Ishikawa (cell line): Measurements from ENCODE around the gene KCNIP4.

Source experiments
- CEBPB ChIP-seq: IDR thresholded peaks from 2 replicates; pipeline ENCODE4 v1.6.1; 2012
- CREB1 ChIP-seq: IDR thresholded peaks from 2 replicates; pipeline ENCODE4 v1.6.1; 2012; ENCODE audit warnings: low read depth
- EGR1 ChIP-seq: IDR thresholded peaks from 2 replicates; pipeline ENCODE4 v1.6.1; 2012
- EP300 ChIP-seq: IDR thresholded peaks from 2 replicates; pipeline ENCODE4 v1.6.1; 2012; ENCODE audit warnings: borderline replicate concordance
- FOXM1 ChIP-seq: IDR thresholded peaks from 2 replicates; pipeline ENCODE4 v1.6.1; 2012; ENCODE audit warnings: low read depth, borderline replicate concordance
- NFIC ChIP-seq: IDR thresholded peaks from 2 replicates; pipeline ENCODE4 v1.6.1; 2012
- RAD21 ChIP-seq: IDR thresholded peaks from 2 replicates; pipeline ENCODE4 v1.6.1; 2012; ENCODE audit warnings: low read depth
- TAF1 ChIP-seq: IDR thresholded peaks from 2 replicates; pipeline ENCODE4 v1.6.1; 2012; ENCODE audit warnings: low read depth, mild to moderate bottlenecking
- TCF12 ChIP-seq: IDR thresholded peaks from 2 replicates; pipeline ENCODE4 v1.6.1; 2012; ENCODE audit warnings: low read depth
- TEAD4 ChIP-seq: IDR thresholded peaks from 2 replicates; pipeline ENCODE4 v1.6.1; 2012
- YY1 ChIP-seq: IDR thresholded peaks from 2 replicates; pipeline ENCODE4 v1.6.1; 2012; ENCODE audit warnings: low read depth
- ZBTB7A ChIP-seq: IDR thresholded peaks from 2 replicates; pipeline ENCODE4 v1.6.1; 2012; ENCODE audit warnings: low read depth
- TF ChIP-seq, protein P1 (sequence below): IDR thresholded peaks from 2 replicates; pipeline ENCODE4 v1.6.1; 2012; ENCODE audit warnings: low read depth, mild to moderate bottlenecking
- TF ChIP-seq, protein P2 (sequence below): IDR thresholded peaks from 2 replicates; pipeline ENCODE4 v1.6.1; 2012
- TF ChIP-seq, protein P3 (sequence below): IDR thresholded peaks from 2 replicates; pipeline ENCODE4 v1.6.1; 2012

Gene KCNIP4

DNA sequence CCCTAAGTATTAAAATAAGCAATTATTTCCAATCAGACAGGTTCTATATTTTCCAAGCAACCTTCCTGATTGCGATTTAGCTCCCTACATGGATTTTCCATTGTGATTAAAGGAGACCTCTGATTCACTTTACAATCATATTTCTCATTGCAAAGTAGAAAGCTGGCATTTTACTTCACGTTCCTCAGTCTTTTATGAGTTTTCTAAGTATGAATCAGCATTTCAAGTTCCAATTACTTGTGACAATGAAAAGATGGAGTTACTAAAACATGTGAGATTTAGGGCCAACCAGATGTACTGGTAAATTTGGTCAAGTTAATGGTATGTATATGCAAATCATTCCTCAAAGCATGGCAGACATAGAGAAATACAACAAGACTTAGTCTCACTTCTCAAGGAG lies 206.2 kb downstream of the KCNIP4 start:
- TF ChIP-seq TCF12 (no peak), TAF1 (no peak), FOXM1 (no peak)

DNA sequence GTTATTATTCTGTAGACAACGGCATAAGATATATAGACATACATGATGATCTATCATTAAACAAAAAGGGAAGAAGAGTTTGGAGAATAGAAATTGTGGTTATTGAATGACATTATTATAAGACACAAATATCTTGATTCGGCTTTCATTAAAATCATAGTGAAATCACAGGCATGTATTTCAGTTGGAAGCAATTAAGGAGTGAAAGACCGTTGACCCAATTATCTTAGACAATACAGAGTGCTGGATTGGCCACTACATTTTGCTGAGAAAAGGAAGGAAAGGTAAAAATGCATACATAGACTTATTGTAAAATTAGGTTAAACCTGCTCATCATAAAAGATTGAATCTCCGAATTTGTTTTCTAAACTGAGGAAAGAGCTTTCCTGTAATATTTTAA lies 209.8 kb downstream of the KCNIP4 start:
- no peak for TF ChIP-seq ZBTB7A
- no peak for TF ChIP-seq EP300
- no peak for TF ChIP-seq TCF12
- TF ChIP-seq NFIC: no peak
- TF ChIP-seq EGR1: no peak
- no peak for TF ChIP-seq TAF1
- TF ChIP-seq TEAD4: no peak
- TF ChIP-seq CREB1: no peak
- TF ChIP-seq, protein P1, sequence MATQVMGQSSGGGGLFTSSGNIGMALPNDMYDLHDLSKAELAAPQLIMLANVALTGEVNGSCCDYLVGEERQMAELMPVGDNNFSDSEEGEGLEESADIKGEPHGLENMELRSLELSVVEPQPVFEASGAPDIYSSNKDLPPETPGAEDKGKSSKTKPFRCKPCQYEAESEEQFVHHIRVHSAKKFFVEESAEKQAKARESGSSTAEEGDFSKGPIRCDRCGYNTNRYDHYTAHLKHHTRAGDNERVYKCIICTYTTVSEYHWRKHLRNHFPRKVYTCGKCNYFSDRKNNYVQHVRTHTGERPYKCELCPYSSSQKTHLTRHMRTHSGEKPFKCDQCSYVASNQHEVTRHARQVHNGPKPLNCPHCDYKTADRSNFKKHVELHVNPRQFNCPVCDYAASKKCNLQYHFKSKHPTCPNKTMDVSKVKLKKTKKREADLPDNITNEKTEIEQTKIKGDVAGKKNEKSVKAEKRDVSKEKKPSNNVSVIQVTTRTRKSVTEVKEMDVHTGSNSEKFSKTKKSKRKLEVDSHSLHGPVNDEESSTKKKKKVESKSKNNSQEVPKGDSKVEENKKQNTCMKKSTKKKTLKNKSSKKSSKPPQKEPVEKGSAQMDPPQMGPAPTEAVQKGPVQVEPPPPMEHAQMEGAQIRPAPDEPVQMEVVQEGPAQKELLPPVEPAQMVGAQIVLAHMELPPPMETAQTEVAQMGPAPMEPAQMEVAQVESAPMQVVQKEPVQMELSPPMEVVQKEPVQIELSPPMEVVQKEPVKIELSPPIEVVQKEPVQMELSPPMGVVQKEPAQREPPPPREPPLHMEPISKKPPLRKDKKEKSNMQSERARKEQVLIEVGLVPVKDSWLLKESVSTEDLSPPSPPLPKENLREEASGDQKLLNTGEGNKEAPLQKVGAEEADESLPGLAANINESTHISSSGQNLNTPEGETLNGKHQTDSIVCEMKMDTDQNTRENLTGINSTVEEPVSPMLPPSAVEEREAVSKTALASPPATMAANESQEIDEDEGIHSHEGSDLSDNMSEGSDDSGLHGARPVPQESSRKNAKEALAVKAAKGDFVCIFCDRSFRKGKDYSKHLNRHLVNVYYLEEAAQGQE: no peak
- no peak for TF ChIP-seq CEBPB
- no peak for TF ChIP-seq YY1
- TF ChIP-seq, protein P2, sequence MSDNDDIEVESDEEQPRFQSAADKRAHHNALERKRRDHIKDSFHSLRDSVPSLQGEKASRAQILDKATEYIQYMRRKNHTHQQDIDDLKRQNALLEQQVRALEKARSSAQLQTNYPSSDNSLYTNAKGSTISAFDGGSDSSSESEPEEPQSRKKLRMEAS: no peak
- TF ChIP-seq RAD21: no peak
- TF ChIP-seq, protein P3, sequence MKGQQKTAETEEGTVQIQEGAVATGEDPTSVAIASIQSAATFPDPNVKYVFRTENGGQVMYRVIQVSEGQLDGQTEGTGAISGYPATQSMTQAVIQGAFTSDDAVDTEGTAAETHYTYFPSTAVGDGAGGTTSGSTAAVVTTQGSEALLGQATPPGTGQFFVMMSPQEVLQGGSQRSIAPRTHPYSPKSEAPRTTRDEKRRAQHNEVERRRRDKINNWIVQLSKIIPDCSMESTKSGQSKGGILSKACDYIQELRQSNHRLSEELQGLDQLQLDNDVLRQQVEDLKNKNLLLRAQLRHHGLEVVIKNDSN: no peak
- no peak for TF ChIP-seq FOXM1

DNA sequence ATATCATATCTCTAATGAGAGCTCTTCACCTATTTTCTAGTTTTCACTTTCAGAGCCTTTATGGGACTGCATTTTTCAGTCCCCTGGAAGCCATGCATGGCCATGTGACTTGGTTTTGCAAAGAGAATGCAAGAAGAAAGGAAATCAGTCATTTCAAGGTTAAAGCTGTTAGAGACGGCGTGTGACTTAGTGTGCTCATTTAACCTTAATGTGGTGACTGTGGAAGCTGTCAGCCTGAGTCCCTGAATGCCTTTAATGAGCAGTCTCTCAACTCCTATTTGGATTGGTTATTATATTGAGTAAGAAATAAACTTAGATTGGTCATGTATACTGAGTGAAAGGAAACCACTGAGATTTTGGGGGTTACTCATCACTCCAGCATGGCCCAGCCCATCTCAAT lies 212.7 kb downstream of the KCNIP4 start:
- TF ChIP-seq ZBTB7A (no peak), CEBPB (no peak), EGR1 (no peak), YY1 (no peak), CREB1 (no peak)

DNA sequence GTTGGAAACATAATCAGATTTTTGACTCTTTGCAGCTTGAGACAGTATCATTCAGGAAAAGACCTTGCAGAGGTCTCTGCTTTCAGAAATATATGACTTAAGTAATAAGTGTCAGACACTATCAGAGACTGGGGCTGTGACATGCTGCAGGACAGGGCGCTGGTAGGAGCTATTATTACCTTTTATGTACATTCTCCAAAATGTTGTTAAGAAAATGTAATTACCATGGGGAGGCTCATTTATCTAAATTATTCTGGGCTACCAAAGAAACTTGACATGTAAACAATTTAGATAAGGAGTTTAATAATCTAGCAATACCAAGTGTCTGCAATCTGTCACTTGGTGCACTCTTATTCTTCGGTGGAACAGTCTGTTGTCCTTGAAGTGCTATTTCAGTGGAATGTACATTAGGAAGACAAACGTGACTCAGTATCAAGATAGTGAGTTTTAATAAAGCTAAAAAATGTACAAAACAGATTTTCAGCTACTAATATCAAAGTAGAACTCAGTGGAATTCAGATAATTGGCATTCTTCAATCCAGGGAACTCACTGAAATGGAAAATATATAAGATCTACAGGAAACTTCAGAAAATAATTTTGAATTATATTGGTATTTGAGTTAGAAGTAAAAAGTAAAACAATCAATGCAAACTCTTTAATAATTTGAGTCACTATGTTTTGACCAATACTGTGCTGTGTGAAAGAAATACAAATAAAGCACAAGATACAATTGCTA lies 214.5 kb downstream of the KCNIP4 start:
- TF ChIP-seq, protein P3: no peak
- TF ChIP-seq EGR1 (no peak), NFIC (no peak), FOXM1 (no peak)

DNA sequence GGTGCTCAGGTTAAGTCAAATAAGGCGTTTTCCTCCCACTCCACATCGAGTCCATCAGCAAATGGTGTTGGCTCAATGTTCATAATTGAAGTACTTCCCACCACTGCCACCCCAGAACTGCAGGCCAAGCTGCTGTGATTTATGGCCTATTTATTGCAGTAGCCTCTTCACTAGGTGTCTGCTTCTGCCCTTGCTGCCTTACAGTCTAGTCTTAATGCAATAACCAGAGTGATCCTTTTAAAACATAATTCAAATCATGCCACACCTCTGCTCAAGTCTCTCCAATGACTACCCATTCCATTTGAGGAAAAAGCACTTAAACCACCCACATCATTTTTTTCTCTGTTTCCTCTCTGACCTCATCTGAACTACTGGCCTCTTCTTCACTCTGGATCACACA lies 220.3 kb downstream of the KCNIP4 start:
- TF ChIP-seq, protein P1: no peak
- no peak for TF ChIP-seq CEBPB

DNA sequence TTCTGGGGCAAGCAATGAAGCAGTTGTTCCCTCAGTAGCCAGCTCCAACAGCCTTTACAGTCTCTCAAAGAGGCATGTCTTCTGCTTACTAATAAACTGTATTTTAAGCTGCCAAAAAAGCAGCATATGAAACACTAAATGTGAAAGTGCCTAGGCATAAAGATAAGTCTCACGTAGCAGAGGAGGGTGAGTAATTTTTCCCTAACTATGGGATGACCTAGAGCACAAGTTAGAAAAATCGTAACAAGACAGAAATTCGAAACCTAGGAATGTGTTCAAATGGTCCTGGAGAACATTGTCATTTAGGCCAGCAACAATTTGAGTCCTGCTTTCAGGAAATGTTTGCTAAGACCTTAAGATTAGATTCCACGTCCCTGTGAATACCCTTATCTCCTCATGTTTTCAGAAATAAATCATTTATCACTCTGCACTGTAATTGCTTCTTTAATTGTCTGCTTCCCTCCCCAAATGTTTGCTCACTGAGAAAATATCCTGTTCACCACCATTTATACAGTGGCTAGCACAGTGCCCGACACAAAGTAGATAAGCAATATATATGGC lies 222.2 kb downstream of the KCNIP4 start:
- TF ChIP-seq EP300 (no peak), TCF12 (no peak), CREB1 (no peak), YY1 (no peak), TEAD4 (no peak), ZBTB7A (no peak), FOXM1 (no peak), RAD21 (no peak), NFIC (no peak), CEBPB (no peak), TAF1 (no peak), EGR1 (no peak)
- TF ChIP-seq, protein P2: no peak
- TF ChIP-seq, protein P1: no peak
- TF ChIP-seq, protein P3: no peak
